ENCODE data around the gene USP5.

GRCh38 chr12:6858799-6859198 lies 6.8 kb downstream of the USP5 start:
- TF ChIP-seq POLR2A (IDR thresholded peaks at IDR 0.05) = no peak
- no peak for TF ChIP-seq CTCF (IDR thresholded peaks at IDR 0.05)

Data from heart left ventricle (tissue), 13 donors.